Lower leg skin (tissue), 3 donors: ENCODE data around the gene SPSB3.

Experiments
- POLR2A ChIP-seq, 2 donors: fragments of 450-650 bp; IDR thresholded peaks; one replicate each; pipeline ENCODE4 v1.6.1; 2016 to 2017; ENCODE audit warnings: antibody characterized with exemption in 2 of 2, mild to moderate bottlenecking in 1 of 2, moderate library complexity in 1 of 2
- TF ChIP-seq, protein P1 (sequence below), 3 donors: fragments of 450-650 bp; IDR thresholded peaks; one replicate each; pipeline ENCODE4 v1.5.1; 2016; ENCODE audit warnings: antibody characterized with exemption in 3 of 3, mild to moderate bottlenecking in 3 of 3, moderate library complexity in 2 of 3

DNA sequence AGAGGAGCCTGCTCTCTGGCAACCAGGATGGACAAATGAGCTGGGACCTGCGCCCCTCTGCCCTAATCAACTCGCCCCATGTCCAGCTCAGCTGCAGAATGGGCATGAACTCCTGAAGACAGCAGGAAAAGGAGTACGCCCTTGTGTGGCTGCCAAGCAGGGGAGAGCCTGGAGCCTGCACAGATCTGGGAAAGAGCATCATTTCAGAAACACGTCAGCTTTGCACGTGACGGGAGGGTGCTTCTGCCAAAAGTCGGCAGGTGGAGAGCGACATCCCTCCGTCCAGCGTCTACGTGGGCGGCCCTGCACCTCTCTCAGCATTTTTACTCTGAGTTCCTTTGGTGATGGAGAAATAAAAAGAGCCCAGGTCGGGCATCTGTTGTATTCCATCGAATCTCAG lies 29.5 kb downstream of the SPSB3 start:
- TF ChIP-seq, protein P1, sequence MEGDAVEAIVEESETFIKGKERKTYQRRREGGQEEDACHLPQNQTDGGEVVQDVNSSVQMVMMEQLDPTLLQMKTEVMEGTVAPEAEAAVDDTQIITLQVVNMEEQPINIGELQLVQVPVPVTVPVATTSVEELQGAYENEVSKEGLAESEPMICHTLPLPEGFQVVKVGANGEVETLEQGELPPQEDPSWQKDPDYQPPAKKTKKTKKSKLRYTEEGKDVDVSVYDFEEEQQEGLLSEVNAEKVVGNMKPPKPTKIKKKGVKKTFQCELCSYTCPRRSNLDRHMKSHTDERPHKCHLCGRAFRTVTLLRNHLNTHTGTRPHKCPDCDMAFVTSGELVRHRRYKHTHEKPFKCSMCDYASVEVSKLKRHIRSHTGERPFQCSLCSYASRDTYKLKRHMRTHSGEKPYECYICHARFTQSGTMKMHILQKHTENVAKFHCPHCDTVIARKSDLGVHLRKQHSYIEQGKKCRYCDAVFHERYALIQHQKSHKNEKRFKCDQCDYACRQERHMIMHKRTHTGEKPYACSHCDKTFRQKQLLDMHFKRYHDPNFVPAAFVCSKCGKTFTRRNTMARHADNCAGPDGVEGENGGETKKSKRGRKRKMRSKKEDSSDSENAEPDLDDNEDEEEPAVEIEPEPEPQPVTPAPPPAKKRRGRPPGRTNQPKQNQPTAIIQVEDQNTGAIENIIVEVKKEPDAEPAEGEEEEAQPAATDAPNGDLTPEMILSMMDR (IDR thresholded peaks at IDR 0.05), result no peak
- no peak for TF ChIP-seq POLR2A (IDR thresholded peaks at IDR 0.05)
